Duodenal mucosa (tissue), 2 donors: ENCODE results near the gene PDE8B.

Experiments used
- H3K27ac ChIP-seq: one replicate; pipeline ENCODE4 v1.7.0; 2013; ENCODE audit warnings: low read depth, low read length
- H3K27me3 ChIP-seq, 2 donors: one replicate each; pipeline ENCODE4 v1.7.0; 2013; ENCODE audit warnings: low read length in 2 of 2, control low read depth in 1 of 2; ENCODE audit not compliant: insufficient read depth in 2 of 2, control insufficient read depth in 1 of 2
- H3K36me3 ChIP-seq, 2 donors: one replicate each; pipeline ENCODE4 v1.7.0; 2013; ENCODE audit warnings: low read length in 2 of 2, control low read depth in 1 of 2; ENCODE audit not compliant: insufficient read depth in 2 of 2, control insufficient read depth in 1 of 2
- H3K4me1 ChIP-seq, 2 donors: one replicate each; pipeline ENCODE4 v1.7.0; 2013; ENCODE audit warnings: low read length in 2 of 2, control low read depth in 1 of 2; ENCODE audit not compliant: insufficient read depth in 2 of 2, control insufficient read depth in 1 of 2
- H3K4me3 ChIP-seq, 2 donors: one replicate each; pipeline ENCODE4 v1.7.0; 2013; ENCODE audit warnings: low read length in 2 of 2, low read depth in 1 of 2
- H3K9ac ChIP-seq, 2 donors: one replicate each; pipeline ENCODE4 v1.7.0; 2013; ENCODE audit warnings: low read length in 2 of 2, low read depth in 1 of 2
- H3K9me3 ChIP-seq, 2 donors: one replicate each; pipeline ENCODE4 v1.7.0; 2013; ENCODE audit warnings: low read length in 2 of 2, control low read depth in 1 of 2; ENCODE audit not compliant: control insufficient read depth in 1 of 2

Gene PDE8B

GRCh38 chr5:77172713-77173328 is 37.7 kb upstream of the PDE8B start:
- Histone ChIP-seq H3K4me3 (no peak overlapping the region), H3K9me3 (no peaks in the 10 kb centered on the region), H3K27me3 (peaks cover 3 to 14% of the 10 kb centered on the region in 2 donors), H3K9ac (no peak overlapping the region), H3K27ac (no peak overlapping the region), H3K4me1 (peaks cover 5 to 8% of the 10 kb centered on the region in 2 donors), H3K36me3 (no peaks in the 10 kb centered on the region)

GRCh38 chr5:77174526-77174925 is 36.0 kb upstream of the PDE8B start:
- no peaks in the 10 kb centered on the region for H3K4me1 ChIP-seq
- H3K27me3 ChIP-seq, result peaks cover 3 to 23% of the 10 kb centered on the region in 2 donors
- H3K27ac ChIP-seq, result no peak overlapping the region
- no peaks in the 10 kb centered on the region for H3K9me3 ChIP-seq
- no peak overlapping the region for H3K9ac ChIP-seq
- no peaks in the 10 kb centered on the region for H3K36me3 ChIP-seq
- no peak overlapping the region for H3K4me3 ChIP-seq

DNA sequence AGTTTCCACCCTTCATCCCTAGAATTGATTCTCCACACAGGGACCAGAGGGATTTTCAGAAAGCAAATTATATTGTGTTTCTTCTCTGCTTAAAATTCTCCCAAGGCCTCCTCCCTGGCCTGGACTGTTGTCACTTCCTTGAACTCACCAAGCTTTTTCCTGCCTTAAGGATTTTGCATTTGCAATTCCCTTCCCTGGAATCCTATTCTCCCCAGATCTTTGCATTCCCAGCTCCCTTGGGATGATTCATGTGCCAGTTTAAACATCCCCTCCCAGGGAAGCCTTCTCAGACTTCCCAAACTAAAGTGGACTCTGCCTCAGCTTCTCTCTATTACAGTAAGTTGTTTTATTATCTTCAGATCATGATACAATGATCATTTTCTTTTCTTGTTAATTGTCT is 35.2 kb upstream of the PDE8B start:
- Histone ChIP-seq H3K4me1 (no peaks in the 10 kb centered on the region), H3K27ac (no peak overlapping the region), H3K4me3 (no peak overlapping the region), H3K9me3 (no peaks in the 10 kb centered on the region), H3K36me3 (no peaks in the 10 kb centered on the region), H3K9ac (no peak overlapping the region), H3K27me3 (peaks cover 0 to 23% of the 10 kb centered on the region in 2 donors)

DNA sequence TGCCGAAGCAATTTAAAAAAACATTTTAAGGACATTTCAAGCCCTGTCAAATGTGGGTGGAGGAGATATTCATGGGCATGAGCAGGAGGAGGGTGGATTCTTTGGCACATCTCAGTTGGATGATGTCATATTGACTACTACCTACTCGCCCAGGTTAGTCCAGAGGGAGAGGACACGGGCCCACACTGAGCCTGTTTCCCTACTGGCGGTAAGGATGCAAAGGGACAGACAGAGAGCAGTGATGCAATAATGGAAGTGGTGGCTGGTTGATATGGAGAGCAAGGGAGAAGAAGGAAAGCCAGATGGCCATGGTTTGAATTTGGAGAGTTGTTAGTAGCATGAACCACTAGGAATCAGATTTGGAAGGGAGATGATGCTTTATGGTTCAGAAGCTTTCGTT is 34.1 kb upstream of the PDE8B start:
- no peak overlapping the region for H3K4me3 ChIP-seq
- peaks cover 0 to 5% of the 10 kb centered on the region in 2 donors for H3K4me1 ChIP-seq
- H3K9me3 ChIP-seq, result no peaks in the 10 kb centered on the region
- no peak overlapping the region for H3K9ac ChIP-seq
- H3K27ac ChIP-seq, result no peak overlapping the region
- H3K27me3 ChIP-seq, result peaks cover 4 to 28% of the 10 kb centered on the region in 2 donors
- no peaks in the 10 kb centered on the region for H3K36me3 ChIP-seq

DNA sequence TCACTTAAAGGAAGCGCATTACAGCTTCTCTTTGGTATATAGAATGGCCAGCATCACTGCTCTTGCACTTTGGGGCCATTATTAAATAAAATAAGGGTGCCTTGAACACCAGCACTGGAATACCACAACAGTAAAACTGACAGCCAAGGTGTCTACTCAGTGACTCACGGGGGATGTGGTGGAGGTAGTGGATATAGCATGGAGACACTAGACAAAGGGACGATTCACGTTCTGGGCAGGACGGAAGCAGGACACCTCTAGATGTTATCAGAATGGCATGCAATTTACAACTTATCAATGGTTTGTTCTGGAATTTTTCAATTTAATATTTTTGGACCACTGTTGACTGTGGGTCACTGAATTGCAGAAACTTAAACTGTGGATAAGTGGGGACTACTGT is 32.9 kb upstream of the PDE8B start:
- no peak overlapping the region for H3K27ac ChIP-seq
- no peaks in the 10 kb centered on the region for H3K9me3 ChIP-seq
- H3K9ac ChIP-seq, result no peak overlapping the region
- H3K36me3 ChIP-seq, result no peaks in the 10 kb centered on the region
- H3K27me3 ChIP-seq, result peaks cover 6 to 32% of the 10 kb centered on the region in 2 donors
- H3K4me1 ChIP-seq, result peaks cover 4 to 10% of the 10 kb centered on the region in 2 donors
- no peak overlapping the region for H3K4me3 ChIP-seq

- Histone ChIP-seq H3K36me3 (no peaks in the 10 kb centered on the region), H3K27ac (no peak overlapping the region), H3K4me1 (peaks cover 4 to 10% of the 10 kb centered on the region in 2 donors), H3K27me3 (peaks cover 6 to 28% of the 10 kb centered on the region in 2 donors), H3K9ac (peak overlapping the region in 1 of 2 donors; percentile 18), H3K4me3 (peak overlapping the region; percentile 50 to 67), H3K9me3 (no peaks in the 10 kb centered on the region)
These were observed 30.1 kb upstream of the PDE8B start for GRCh38 chr5:77180167-77181081.

- Histone ChIP-seq H3K4me3 (peak overlapping the region; percentile 27 to 53), H3K9ac (no peak overlapping the region), H3K36me3 (no peaks in the 10 kb centered on the region), H3K9me3 (no peaks in the 10 kb centered on the region), H3K27me3 (peaks cover 6 to 27% of the 10 kb centered on the region in 2 donors), H3K27ac (no peak overlapping the region), H3K4me1 (peaks cover 4 to 10% of the 10 kb centered on the region in 2 donors)
These were observed 29.3 kb upstream of the PDE8B start for GRCh38 chr5:77181173-77181572.

DNA sequence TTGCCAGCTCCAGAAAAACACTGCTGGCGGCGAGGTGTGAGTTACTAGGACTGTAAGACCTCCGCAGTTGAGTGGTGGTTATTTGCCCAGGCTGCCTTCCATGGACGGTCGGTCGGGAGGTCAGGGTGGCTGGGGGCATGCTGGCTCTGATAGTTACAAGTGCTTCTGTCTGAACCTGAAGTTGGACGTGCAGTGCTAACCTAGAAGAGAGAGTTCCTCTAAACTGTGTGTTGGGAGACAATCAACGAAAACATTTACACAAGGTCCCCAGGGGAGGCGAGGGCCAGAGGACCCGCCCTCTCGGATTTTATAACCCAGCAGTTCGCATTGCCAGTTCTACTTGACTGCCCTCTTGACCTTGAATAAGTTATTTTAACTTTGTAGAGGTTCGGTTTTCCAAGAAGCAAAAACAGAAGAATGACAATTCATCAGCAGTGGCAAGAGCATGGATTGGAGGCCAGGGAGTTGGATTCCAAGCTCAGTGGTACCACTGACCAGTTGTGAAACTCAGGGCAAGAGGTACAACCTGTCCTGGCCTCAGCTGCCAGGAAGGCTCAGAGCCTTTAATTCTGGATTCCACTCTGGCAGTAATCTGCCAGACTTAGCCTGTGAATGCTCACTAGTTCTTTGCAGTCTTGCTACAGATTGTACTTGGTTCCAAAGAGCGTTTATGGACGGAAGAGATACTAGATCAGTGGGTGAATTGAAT is 28.7 kb upstream of the PDE8B start:
- H3K27ac ChIP-seq, result no peak overlapping the region
- H3K4me1 ChIP-seq, result peaks cover 4 to 10% of the 10 kb centered on the region in 2 donors
- H3K27me3 ChIP-seq, result peaks cover 6 to 22% of the 10 kb centered on the region in 2 donors
- H3K9ac ChIP-seq, result no peak overlapping the region
- peak overlapping the region; percentile 27 to 53 for H3K4me3 ChIP-seq
- no peaks in the 10 kb centered on the region for H3K36me3 ChIP-seq
- no peaks in the 10 kb centered on the region for H3K9me3 ChIP-seq

DNA sequence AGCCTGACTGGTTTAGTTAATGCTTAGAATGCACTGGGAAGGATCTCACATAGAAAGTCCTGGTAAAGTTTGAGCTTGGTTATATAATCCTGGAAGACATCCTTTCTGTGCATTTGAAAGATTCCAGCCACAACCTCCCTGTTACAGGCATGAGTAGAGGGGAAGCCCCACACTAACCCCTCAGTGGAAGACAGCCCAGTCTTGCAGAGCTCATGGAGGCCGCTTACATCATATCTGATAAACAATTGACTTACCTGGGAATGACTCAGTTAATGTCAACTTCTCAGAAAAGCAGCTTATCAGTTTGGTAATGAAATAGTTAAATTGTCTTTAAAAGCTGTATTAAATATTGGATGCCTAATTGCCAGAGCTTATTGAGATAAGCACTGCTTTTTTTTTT is 28.1 kb upstream of the PDE8B start:
- peaks cover 6 to 21% of the 10 kb centered on the region in 2 donors for H3K27me3 ChIP-seq
- no peak overlapping the region for H3K27ac ChIP-seq
- H3K4me1 ChIP-seq, result peaks cover 4 to 10% of the 10 kb centered on the region in 2 donors
- H3K4me3 ChIP-seq, result no peak overlapping the region
- no peak overlapping the region for H3K9ac ChIP-seq
- H3K36me3 ChIP-seq, result no peaks in the 10 kb centered on the region
- H3K9me3 ChIP-seq, result no peaks in the 10 kb centered on the region
